ENCODE results near the gene RAB6A. TPM values are rescaled to one million over a fixed set of nuclear protein-coding genes. Genes with fewer than 3 reads are reported as not detected.
"Not testable (repeated sequence)": the region's sequence is repeated elsewhere in the genome, so short reads cannot be mapped to it uniquely, and the experiment has no call there.

Gene RAB6A
- total RNA-seq, 1 experiment from 2014 or later: 142 TPM

GRCh38 chr11:73680687-73681086 is 80.2 kb downstream of the RAB6A start:
- H3K4me3 ChIP-seq: no peak overlapping the region
- no peak overlapping the region for H3K4me2 ChIP-seq
- no peak overlapping the region for H3K27ac ChIP-seq
- H3K4me1 ChIP-seq (replicated peaks; ENCODE audit: insufficient read depth): no peaks in the 10 kb centered on the region
- H3F3A ChIP-seq (ENCODE audit: insufficient read depth, low read depth): peaks cover 11% of the 10 kb centered on the region; the same call in 1 of the 2 replicates
- intact Hi-C loops (cut with micrococcal nuclease; ENCODE audit: unreplicated experiment): loop anchor here (10.0 kb wide), 1 partner anchor 234 kb away; no protein-coding TSS in a partner anchor
- TF ChIP-seq, protein P1, sequence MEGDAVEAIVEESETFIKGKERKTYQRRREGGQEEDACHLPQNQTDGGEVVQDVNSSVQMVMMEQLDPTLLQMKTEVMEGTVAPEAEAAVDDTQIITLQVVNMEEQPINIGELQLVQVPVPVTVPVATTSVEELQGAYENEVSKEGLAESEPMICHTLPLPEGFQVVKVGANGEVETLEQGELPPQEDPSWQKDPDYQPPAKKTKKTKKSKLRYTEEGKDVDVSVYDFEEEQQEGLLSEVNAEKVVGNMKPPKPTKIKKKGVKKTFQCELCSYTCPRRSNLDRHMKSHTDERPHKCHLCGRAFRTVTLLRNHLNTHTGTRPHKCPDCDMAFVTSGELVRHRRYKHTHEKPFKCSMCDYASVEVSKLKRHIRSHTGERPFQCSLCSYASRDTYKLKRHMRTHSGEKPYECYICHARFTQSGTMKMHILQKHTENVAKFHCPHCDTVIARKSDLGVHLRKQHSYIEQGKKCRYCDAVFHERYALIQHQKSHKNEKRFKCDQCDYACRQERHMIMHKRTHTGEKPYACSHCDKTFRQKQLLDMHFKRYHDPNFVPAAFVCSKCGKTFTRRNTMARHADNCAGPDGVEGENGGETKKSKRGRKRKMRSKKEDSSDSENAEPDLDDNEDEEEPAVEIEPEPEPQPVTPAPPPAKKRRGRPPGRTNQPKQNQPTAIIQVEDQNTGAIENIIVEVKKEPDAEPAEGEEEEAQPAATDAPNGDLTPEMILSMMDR (conservative IDR thresholded peaks at IDR 0.05): no peak
- TF ChIP-seq EZH2 (IDR thresholded peaks at IDR 0.05; ENCODE audit: low read depth): no peak
- H2AFZ ChIP-seq: no peak overlapping the region
- H3K9me2 ChIP-seq (ENCODE audit: insufficient read depth): no peaks in the 10 kb centered on the region
- H3K36me3 ChIP-seq (ENCODE audit: low read depth): peaks cover 21% of the 10 kb centered on the region
- CTCF ChIA-PET: interaction anchor here (0.7 kb wide), 1 partner anchor 186 kb away, joined by 10 read pairs; no protein-coding TSS in a partner anchor
- no peaks in the 10 kb centered on the region for H3K9me3 ChIP-seq (ENCODE audit: insufficient read depth, low read depth)
- DNase-seq: no peak
- BruUV-seq (replicated peaks): no TSS peak
- POLR2A ChIA-PET (ENCODE audit: unreplicated experiment): interaction anchor here (0.6 kb wide), 1 partner anchor 38 kb away, joined by 3 read pairs; no protein-coding TSS in a partner anchor
- H4K20me1 ChIP-seq (ENCODE audit: insufficient read depth): peaks cover 7% of the 10 kb centered on the region; the same call in 1 of the 2 replicates
- no peaks in the 10 kb centered on the region for H3K79me2 ChIP-seq (ENCODE audit: low read depth)
- no peaks in the 10 kb centered on the region for H3K27me3 ChIP-seq (ENCODE audit: insufficient read depth, low read depth)

DNA sequence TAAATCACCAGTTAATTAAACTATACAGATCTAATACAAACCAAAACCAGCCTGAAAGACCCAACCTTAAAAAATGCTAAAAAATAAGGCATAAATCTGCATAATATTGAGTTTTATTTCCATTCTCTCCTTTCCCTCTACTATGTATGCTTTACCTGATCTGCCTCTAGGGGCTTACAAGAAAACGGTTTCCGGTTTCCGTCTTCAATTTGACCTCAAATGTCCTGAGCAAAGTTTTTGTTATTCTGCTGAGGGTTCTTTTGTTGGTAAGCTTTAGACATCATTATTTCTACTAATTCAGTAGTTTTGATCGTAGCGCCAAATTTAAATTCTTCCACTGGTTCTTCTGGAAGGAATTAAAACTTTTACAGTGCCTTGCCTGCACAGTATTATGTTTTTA is 84.3 kb downstream of the RAB6A start:
- H3F3A ChIP-seq (ENCODE audit: insufficient read depth, low read depth); H3K4me2 ChIP-seq; H3K9me3 ChIP-seq (ENCODE audit: insufficient read depth, low read depth); H3K79me2 ChIP-seq (ENCODE audit: low read depth); BruUV-seq (replicated peaks); CTCF ChIA-PET; H2AFZ ChIP-seq; H3K9me2 ChIP-seq (ENCODE audit: insufficient read depth); H3K4me1 ChIP-seq (replicated peaks; ENCODE audit: insufficient read depth); H3K4me3 ChIP-seq; DNase-seq; H3K27me3 ChIP-seq (ENCODE audit: insufficient read depth, low read depth); H3K27ac ChIP-seq; H4K20me1 ChIP-seq (ENCODE audit: insufficient read depth); intact Hi-C loops (cut with micrococcal nuclease; ENCODE audit: unreplicated experiment): not testable (repeated sequence)
- H3K36me3 ChIP-seq (ENCODE audit: low read depth): peaks cover 11% of the 10 kb centered on the region; the same call in 1 of the 2 replicates
- POLR2A ChIA-PET (ENCODE audit: unreplicated experiment): interaction anchor here (0.7 kb wide), 1 partner anchor 195 kb away, joined by 11 read pairs; no protein-coding TSS in a partner anchor

GRCh38 chr11:73671701-73672100 is 89.2 kb downstream of the RAB6A start:
- no TSS peak for BruUV-seq (replicated peaks)
- Histone ChIP-seq H3K9me3 (ENCODE audit: insufficient read depth, low read depth) (no peaks in the 10 kb centered on the region), H2AFZ (no peak overlapping the region), H4K20me1 (ENCODE audit: insufficient read depth) (no peaks in the 10 kb centered on the region), H3K4me3 (no peak overlapping the region), H3K9me2 (ENCODE audit: insufficient read depth) (no peaks in the 10 kb centered on the region), H3K4me1 (replicated peaks; ENCODE audit: insufficient read depth) (no peaks in the 10 kb centered on the region), H3K36me3 (ENCODE audit: low read depth) (0 out of 2 replicates have a peak, but pooled peaks cover 2% of the 10 kb centered on the region), H3K27me3 (ENCODE audit: insufficient read depth, low read depth) (no peaks in the 10 kb centered on the region), H3K27ac (no peak overlapping the region), H3F3A (ENCODE audit: insufficient read depth, low read depth) (no peaks in the 10 kb centered on the region), H3K79me2 (ENCODE audit: low read depth) (no peaks in the 10 kb centered on the region), H3K4me2 (no peak overlapping the region)
- no peak for DNase-seq
- ChIA-PET POLR2A (ENCODE audit: unreplicated experiment) (interaction anchor here (0.6 kb wide), 1 partner anchor 113 kb away, joined by 17 read pairs; no protein-coding TSS in a partner anchor), CTCF (no interaction called here)
- TF ChIP-seq, protein P1 (conservative IDR thresholded peaks at IDR 0.05): no peak
- TF ChIP-seq EZH2 (IDR thresholded peaks at IDR 0.05; ENCODE audit: low read depth): no peak
- intact Hi-C loops (cut with micrococcal nuclease; ENCODE audit: unreplicated experiment): no loop called here

- Histone ChIP-seq H3K36me3 (ENCODE audit: low read depth) (no peaks in the 10 kb centered on the region), H3K4me1 (replicated peaks; ENCODE audit: insufficient read depth) (no peaks in the 10 kb centered on the region), H2AFZ (no peak overlapping the region), H3K9me2 (ENCODE audit: insufficient read depth) (no peaks in the 10 kb centered on the region), H4K20me1 (ENCODE audit: insufficient read depth) (no peaks in the 10 kb centered on the region), H3K79me2 (ENCODE audit: low read depth) (no peaks in the 10 kb centered on the region), H3K27me3 (ENCODE audit: insufficient read depth, low read depth) (no peaks in the 10 kb centered on the region), H3K9me3 (ENCODE audit: insufficient read depth, low read depth) (no peaks in the 10 kb centered on the region), H3F3A (ENCODE audit: insufficient read depth, low read depth) (no peaks in the 10 kb centered on the region), H3K4me2 (no peak overlapping the region), H3K4me3 (no peak overlapping the region), H3K27ac (no peak overlapping the region)
- POLR2A ChIA-PET (ENCODE audit: unreplicated experiment): no interaction called here
- BruUV-seq (replicated peaks): no TSS peak
- TF ChIP-seq, protein P1 (conservative IDR thresholded peaks at IDR 0.05): no peak
- TF ChIP-seq EZH2 (IDR thresholded peaks at IDR 0.05; ENCODE audit: low read depth): no peak
- intact Hi-C loops (cut with micrococcal nuclease; ENCODE audit: unreplicated experiment): no loop called here
- CTCF ChIA-PET: no interaction called here
- DNase-seq: peak in 1 of 2 experiments; percentile 9
These were observed 90.1 kb downstream of the RAB6A start for GRCh38 chr11:73670808-73671207.
